Activated T-cell treated with anti-CD3 and anti-CD28 coated beads for 24 hours (primary cell): ENCODE results near the gene WRNIP1.

Experiments used
- DNase-seq: peaks from one replicate; pipeline ENCODE4 v3.0.0-alpha.2; 2020; ENCODE audit warnings: low read depth

The WRNIP1 gene

GRCh38 chr6:2763345-2763841, 1.8 kb upstream of the WRNIP1 start:
- no peak for DNase-seq

GRCh38 chr6:2763876-2764540, 1.2 kb upstream of the WRNIP1 start:
- DNase-seq, result no peak

GRCh38 chr6:2764610-2765165, 505 bp upstream of the WRNIP1 start:
- DNase-seq, result peak; percentile 40

GRCh38 chr6:2765896-2766766, 938 bp downstream of the WRNIP1 start:
- peak; percentile 23 for DNase-seq

DNA sequence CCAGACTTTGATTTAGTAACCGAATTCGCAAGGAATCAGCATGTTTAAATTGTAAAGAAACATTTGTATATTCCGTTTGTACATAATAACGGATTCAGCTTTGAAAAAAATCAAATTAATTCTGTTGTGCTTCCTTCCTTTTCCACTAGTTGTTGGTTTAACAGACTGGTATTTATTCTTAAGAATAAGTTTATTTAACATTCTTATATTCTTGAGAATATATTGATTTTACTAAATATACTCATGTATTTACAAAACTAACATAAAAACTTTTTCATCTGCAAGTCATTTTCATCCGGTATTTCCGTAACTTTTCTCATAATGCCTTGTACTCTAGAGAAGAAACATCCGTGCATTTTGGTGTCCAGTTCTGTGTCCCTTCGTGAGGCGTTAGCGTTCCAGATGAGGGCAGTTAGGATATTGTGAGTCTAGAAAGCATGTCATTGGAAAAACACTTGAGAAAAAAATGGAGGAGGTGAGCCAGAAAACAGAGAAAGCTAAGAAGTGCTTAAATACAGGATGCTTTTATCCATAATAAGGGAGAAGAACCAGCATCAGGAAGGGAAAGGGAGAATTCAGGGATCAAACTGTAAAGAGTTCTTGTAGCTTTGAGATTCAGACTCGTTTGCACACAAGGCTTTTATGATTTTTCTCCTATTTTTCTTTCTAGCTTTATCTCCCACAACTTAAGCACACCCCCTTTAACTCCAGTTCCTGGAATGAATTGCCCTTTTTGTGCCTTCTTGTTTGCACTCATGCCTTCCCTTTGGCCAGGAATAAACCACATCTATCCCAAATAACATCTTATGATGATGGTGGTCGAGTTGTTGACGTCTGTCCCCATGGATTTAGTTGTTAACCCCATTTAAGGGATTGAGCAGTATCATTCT, 1.8 kb downstream of the WRNIP1 start:
- no peak for DNase-seq

GRCh38 chr6:2767657-2768524, 2.7 kb downstream of the WRNIP1 start:
- DNase-seq, result no peak

DNA sequence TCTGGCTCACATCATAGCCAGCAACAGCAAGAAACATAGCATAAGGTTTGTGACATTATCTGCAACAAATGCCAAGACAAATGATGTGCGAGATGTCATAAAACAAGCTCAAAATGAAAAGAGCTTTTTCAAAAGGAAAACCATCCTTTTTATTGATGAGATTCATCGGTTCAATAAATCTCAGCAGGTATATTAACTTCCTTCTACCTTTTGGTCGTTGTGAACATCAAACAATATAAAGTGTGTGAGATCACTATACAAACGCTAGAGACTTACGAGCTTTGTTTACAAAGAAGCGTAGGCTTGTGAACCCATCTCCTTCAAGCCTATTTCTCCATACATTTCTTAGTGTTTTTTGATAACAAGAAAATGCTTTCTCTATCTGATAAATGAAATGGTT, 3.5 kb downstream of the WRNIP1 start:
- DNase-seq, result no peak

GRCh38 chr6:2770171-2770570, 5.0 kb downstream of the WRNIP1 start:
- DNase-seq, result no peak

GRCh38 chr6:2771079-2771478, 5.9 kb downstream of the WRNIP1 start:
- DNase-seq, result no peak

- DNase-seq, result no peak
These were observed 7.6 kb downstream of the WRNIP1 start for GRCh38 chr6:2772840-2773239.

- DNase-seq, result no peak
These were observed 8.3 kb downstream of the WRNIP1 start for GRCh38 chr6:2773449-2773848.

DNA sequence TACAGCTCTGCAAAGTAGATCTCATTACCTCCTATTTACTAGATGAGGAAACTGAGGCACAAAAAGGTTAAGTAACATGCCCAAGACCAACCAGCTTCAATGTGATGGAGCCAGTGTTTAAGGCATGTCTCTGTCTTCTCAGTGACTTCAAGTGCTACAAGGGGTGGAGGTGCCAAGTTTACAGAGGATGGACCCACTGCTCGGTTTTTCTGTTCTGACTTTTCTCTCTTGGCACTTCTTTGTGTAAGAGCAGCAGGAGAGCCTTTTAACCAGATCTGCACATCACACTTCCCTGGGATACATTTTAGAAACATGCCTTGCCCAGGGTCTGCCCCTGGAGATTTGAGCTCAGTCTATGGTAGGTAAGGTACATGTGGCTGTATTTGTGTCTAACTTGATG, 9.8 kb downstream of the WRNIP1 start:
- no peak for DNase-seq

- DNase-seq, result no peak
These were observed 12.1 kb downstream of the WRNIP1 start for GRCh38 chr6:2777249-2777648.

DNA sequence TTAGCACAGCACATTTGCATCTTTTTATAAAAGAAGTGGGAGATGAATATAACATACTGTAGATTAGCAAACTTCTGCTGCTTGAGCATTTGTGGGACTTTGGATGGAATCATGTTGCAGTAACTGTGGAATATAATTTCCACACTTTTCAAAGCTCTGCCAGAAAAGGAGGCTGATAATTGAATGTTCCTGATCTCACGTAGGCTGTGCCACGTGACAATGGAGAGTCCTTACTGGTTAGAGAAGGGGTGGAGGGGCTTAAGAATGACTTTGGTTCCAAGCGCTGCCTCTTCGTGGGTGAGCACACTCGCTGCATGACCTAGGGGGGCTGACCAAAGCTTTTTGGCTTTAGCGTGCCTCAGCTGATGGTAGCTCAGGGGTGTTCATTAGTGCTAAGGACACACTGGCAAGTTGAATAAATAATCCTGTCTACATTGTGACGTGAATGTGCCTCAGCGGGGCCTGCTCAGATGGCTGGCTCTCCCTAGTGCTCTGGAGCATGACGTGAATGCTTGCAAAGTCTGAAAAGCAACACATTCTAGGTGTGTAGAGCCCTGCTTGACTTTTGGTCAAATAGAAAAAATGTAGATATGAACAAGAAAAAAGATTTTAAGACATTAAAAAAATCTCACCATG, 15.0 kb downstream of the WRNIP1 start:
- no peak for DNase-seq

DNA sequence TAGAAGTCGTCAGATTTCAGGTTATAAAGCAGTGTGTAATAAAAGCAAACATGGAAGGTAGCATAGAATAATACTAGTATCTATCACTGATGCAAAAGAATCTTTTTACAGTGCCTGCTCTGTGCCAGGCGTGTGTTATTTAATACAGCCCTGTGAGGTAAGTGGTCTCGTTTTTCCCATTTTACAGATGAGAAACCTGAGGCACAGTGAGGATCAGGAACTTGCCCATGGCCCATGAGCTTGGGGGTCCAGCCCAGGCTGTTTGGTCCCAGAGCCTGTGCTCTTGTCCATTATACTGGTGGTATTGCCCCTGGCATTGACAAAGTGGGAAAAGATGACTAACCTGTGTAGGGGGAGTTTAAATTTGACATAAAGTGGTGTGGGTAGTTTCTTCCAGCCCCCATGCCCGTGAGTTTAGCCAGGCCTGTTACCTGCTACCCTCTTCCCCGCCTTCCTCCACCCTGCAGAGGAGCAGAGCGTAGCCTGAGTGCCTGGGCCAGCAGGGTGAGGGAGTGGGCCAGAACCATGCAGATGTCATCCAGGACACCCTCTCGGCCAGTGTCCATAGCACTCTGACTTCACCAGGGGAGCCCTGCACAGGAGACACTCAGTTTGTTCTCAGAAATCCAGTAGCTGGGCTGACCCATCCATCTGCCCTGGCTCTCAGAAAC, 16.6 kb downstream of the WRNIP1 start:
- no peak for DNase-seq

GRCh38 chr6:2782356-2782708, 17.1 kb downstream of the WRNIP1 start:
- no peak for DNase-seq

DNA sequence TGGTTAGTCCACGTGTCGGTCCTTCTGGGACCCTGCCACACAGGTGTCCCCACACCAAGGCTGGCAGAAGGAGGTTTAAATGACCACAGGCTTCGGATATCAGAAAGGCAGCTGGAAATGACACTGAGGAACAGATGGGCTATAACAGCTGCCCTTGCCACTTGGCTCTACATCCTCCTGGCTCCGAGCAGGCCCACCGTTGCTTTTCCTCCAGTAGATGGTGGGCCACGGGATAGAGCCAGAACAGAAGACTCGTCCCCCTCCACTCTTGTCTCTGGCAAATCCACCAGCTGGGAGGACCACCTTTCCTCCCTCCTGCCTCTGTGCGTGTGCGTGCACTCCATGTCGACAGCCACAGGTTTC, 17.6 kb downstream of the WRNIP1 start:
- DNase-seq, result no peak

- DNase-seq, result no peak
These were observed 18.2 kb downstream of the WRNIP1 start for GRCh38 chr6:2783188-2783963.

DNA sequence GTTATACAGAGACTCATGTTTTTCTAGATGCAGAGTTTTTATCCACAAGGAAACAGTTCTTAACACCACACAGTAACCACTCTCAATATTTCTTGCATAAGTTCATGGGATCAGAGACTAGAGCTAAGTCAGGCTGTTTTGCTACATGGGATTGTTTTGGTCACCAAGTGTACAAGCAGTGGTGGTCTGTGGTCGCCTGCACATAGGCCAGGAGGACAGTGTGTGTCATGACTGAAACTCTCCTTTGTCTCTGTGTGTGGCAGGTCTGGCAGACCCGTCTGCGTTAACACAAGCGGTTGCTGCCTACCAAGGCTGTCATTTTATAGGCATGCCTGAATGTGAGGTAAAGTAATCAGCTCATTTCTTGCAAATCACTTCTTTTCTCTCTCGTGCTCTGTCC, 18.9 kb downstream of the WRNIP1 start:
- DNase-seq, result no peak
